Measurements from ENCODE around the gene KCNH2. TPM values are rescaled to one million over a fixed set of nuclear protein-coding genes. Genes with fewer than 3 reads are reported as not detected.
A peak's percentile ranks its signal among the peaks of the same experiment; 100 is the strongest.

KCNH2 gene
- polyA plus RNA-seq, 1 of the 3 experiments (the other 2 are of a cell fraction) = 2.2 TPM

- H3F3A ChIP-seq (replicated peaks; ENCODE audit: insufficient read depth) = no peaks in the 10 kb centered on the region
- H2AFZ ChIP-seq (ENCODE audit: low read depth) = no peak overlapping the region
- H3K27ac ChIP-seq (ENCODE audit: low read depth in 2 of 2, low read length in 1 of 2) = peak overlapping the region in 1 of 2 experiments; percentile 94; a peak in 2 of 4 replicates
- no peak overlapping the region; the same call in 1 of the 2 replicates for H3K4me2 ChIP-seq
- peak overlapping the region in 1 of 2 experiments; percentile 45; a peak in 2 of 4 replicates for H3K4me3 ChIP-seq (ENCODE audit: low read depth in 2 of 2, low read length in 1 of 2)
- H3K79me2 ChIP-seq (ENCODE audit: insufficient read depth) = no peaks in the 10 kb centered on the region
- peaks cover 0 to 91% of the 10 kb centered on the region in 2 experiments; a peak in 2 of 4 replicates for H3K4me1 ChIP-seq (ENCODE audit: control insufficient read depth in 1 of 2, insufficient read depth in 2 of 2, low read depth in 1 of 2, low read length in 1 of 2)
- peak; percentile 72 for DNase-seq
- peaks cover 15% of the 10 kb centered on the region; the same call in 1 of the 2 replicates for H3K27me3 ChIP-seq (ENCODE audit: insufficient read depth)
- TF ChIP-seq RAD21 (IDR thresholded peaks at IDR 0.05; ENCODE audit: low read length) (peak; percentile 4; the same call in 1 of the 2 replicates), MXI1 (IDR thresholded peaks at IDR 0.05; ENCODE audit: low read depth, low read length) (peak; percentile 42; the same call in 1 of the 2 replicates), RXRA (IDR thresholded peaks at IDR 0.05; ENCODE audit: borderline replicate concordance, low read depth) (no peak), EP300 (IDR thresholded peaks at IDR 0.05; ENCODE audit: borderline replicate concordance in 1 of 2, low read depth in 1 of 2, low read length in 1 of 2) (peak in 1 of 2 experiments; percentile 24; a peak in 1 of 4 replicates)
- no peaks in the 10 kb centered on the region for H3K9me2 ChIP-seq
- H3K9ac ChIP-seq = no peak overlapping the region
- 74% methylated on average over 9 of the region's 9 CpGs for WGBS (ENCODE audit: low lambda C conversion rate)
- no peaks in the 10 kb centered on the region for H3K36me3 ChIP-seq (replicated peaks in 1 of 2; ENCODE audit: control insufficient read depth in 1 of 2, insufficient read depth in 2 of 2, low read length in 1 of 2)
- no peaks in the 10 kb centered on the region for H4K20me1 ChIP-seq (ENCODE audit: insufficient read depth)
- CTCF ChIA-PET = interaction anchor here (0.8 to 27.1 kb wide), 23 partner anchors 9 to 177 kb away, joined by 3 to 761 read pairs (median 8); partner anchors contain the start of gene NOS3
- POLR2A ChIA-PET = interaction anchor here (0.7 to 3.2 kb wide), 6 partner anchors 8 to 167 kb away, joined by 5 to 19 read pairs (median 10); no protein-coding TSS in a partner anchor
- no peaks in the 10 kb centered on the region for H3K9me3 ChIP-seq
Observed at GRCh38 chr7:150954201-150954985, 23.7 kb downstream of the KCNH2 start.

- no peaks in the 10 kb centered on the region for H4K20me1 ChIP-seq (ENCODE audit: insufficient read depth)
- 76% methylated on average over 11 of the region's 17 CpGs for WGBS (ENCODE audit: low lambda C conversion rate)
- H3K27ac ChIP-seq (ENCODE audit: low read depth in 2 of 2, low read length in 1 of 2) = peak overlapping the region in 1 of 2 experiments; percentile 94; a peak in 2 of 4 replicates
- no peak overlapping the region for H3K9ac ChIP-seq
- H3K4me2 ChIP-seq = no peak overlapping the region
- TF ChIP-seq, protein P1, sequence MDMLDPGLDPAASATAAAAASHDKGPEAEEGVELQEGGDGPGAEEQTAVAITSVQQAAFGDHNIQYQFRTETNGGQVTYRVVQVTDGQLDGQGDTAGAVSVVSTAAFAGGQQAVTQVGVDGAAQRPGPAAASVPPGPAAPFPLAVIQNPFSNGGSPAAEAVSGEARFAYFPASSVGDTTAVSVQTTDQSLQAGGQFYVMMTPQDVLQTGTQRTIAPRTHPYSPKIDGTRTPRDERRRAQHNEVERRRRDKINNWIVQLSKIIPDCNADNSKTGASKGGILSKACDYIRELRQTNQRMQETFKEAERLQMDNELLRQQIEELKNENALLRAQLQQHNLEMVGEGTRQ (IDR thresholded peaks at IDR 0.05; ENCODE audit: borderline replicate concordance, low read depth, low read length) = no peak
- TF ChIP-seq FOXM1 (IDR thresholded peaks at IDR 0.05; ENCODE audit: low read depth) (no peak), EZH2phosphoT487 (IDR thresholded peaks at IDR 0.05; ENCODE audit: borderline replicate concordance, low read depth) (no peak), MXI1 (IDR thresholded peaks at IDR 0.05; ENCODE audit: low read depth, low read length) (no peak), FOXJ3 (CRISPR knock-in tag; IDR thresholded peaks at IDR 0.05) (no peak), TAF1 (IDR thresholded peaks at IDR 0.05; ENCODE audit: borderline replicate concordance, low read depth, low read length) (no peak), MEF2A (IDR thresholded peaks at IDR 0.05; ENCODE audit: borderline replicate concordance, low read depth) (no peak), RCOR1 (IDR thresholded peaks at IDR 0.05; ENCODE audit: low read length) (no peak), NFIC (IDR thresholded peaks at IDR 0.05; ENCODE audit: borderline replicate concordance) (no peak), NRF1 (IDR thresholded peaks at IDR 0.05; ENCODE audit: low read depth, low read length) (no peak)
- TF ChIP-seq, protein P2, sequence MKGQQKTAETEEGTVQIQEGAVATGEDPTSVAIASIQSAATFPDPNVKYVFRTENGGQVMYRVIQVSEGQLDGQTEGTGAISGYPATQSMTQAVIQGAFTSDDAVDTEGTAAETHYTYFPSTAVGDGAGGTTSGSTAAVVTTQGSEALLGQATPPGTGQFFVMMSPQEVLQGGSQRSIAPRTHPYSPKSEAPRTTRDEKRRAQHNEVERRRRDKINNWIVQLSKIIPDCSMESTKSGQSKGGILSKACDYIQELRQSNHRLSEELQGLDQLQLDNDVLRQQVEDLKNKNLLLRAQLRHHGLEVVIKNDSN (IDR thresholded peaks at IDR 0.05; ENCODE audit: borderline replicate concordance, low read depth) = no peak
- TF ChIP-seq, protein P3, sequence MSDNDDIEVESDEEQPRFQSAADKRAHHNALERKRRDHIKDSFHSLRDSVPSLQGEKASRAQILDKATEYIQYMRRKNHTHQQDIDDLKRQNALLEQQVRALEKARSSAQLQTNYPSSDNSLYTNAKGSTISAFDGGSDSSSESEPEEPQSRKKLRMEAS (IDR thresholded peaks at IDR 0.05; ENCODE audit: low read depth) = no peak
- H3K4me3 ChIP-seq (ENCODE audit: low read depth in 2 of 2, low read length in 1 of 2) = peak overlapping the region in 1 of 2 experiments; percentile 23; a peak in 1 of 4 replicates
- ChIA-PET POLR2A (interaction anchor here (1.5 to 3.2 kb wide), 4 partner anchors 7 to 166 kb away, joined by 5 to 19 read pairs (median 11); no protein-coding TSS in a partner anchor), CTCF (interaction anchor here (0.7 to 27.1 kb wide), 17 partner anchors 8 to 176 kb away, joined by 3 to 761 read pairs (median 12); partner anchors contain the start of gene NOS3)
- H3F3A ChIP-seq (replicated peaks; ENCODE audit: insufficient read depth) = no peaks in the 10 kb centered on the region
- DNase-seq = no peak
- peaks cover 0 to 90% of the 10 kb centered on the region in 2 experiments; a peak in 2 of 4 replicates for H3K4me1 ChIP-seq (ENCODE audit: control insufficient read depth in 1 of 2, insufficient read depth in 2 of 2, low read depth in 1 of 2, low read length in 1 of 2)
- H3K9me3 ChIP-seq = no peaks in the 10 kb centered on the region
- no peaks in the 10 kb centered on the region for H3K9me2 ChIP-seq
- no peaks in the 10 kb centered on the region for H3K79me2 ChIP-seq (ENCODE audit: insufficient read depth)
- peaks cover 15% of the 10 kb centered on the region; the same call in 1 of the 2 replicates for H3K27me3 ChIP-seq (ENCODE audit: insufficient read depth)
- H2AFZ ChIP-seq (ENCODE audit: low read depth) = no peak overlapping the region
- H3K36me3 ChIP-seq (replicated peaks in 1 of 2; ENCODE audit: control insufficient read depth in 1 of 2, insufficient read depth in 2 of 2, low read length in 1 of 2) = no peaks in the 10 kb centered on the region
Observed at GRCh38 chr7:150953061-150953997, 24.8 kb downstream of the KCNH2 start.
